HepG2 (cell line): ENCODE measurements around the gene ALDH3B2. TPM values are rescaled to one million over a fixed set of nuclear protein-coding genes. Genes with fewer than 3 reads are reported as not detected.

Experiments used
- CBX1 ChIP-seq: IDR thresholded peaks from one replicate; pipeline ENCODE4 v1.6.1; 2016; ENCODE audit warnings: antibody characterized with exemption, low read depth
- CTCF ChIP-seq: sonication (generic); formaldehyde crosslinking; IDR thresholded peaks from 2 replicates; pipeline ENCODE4 v1.5.0; 2020; ENCODE audit warnings: mild to moderate bottlenecking, missing genetic modification reagents, moderate library complexity
- FOXJ3 ChIP-seq: sonication (generic); formaldehyde crosslinking; IDR thresholded peaks from 2 replicates; pipeline ENCODE4 v1.4.0; 2020; ENCODE audit warnings: missing genetic modification reagents, mild to moderate bottlenecking, borderline replicate concordance
- IRX3 ChIP-seq: sonication (generic); formaldehyde crosslinking; IDR thresholded peaks from 2 replicates; pipeline ENCODE4 v1.8.1; 2023; ENCODE audit warnings: mild to moderate bottlenecking, low read depth, missing genetic modification reagents, borderline replicate concordance
- KDM5B ChIP-seq: sonication (generic); formaldehyde crosslinking; IDR thresholded peaks from 2 replicates; pipeline ENCODE4 v1.4.0; 2020; ENCODE audit warnings: missing genetic modification reagents, mild to moderate bottlenecking, borderline replicate concordance
- MED1 ChIP-seq: sonication (generic); formaldehyde crosslinking; IDR thresholded peaks from 2 replicates; pipeline ENCODE4 v1.4.0; 2020; ENCODE audit warnings: missing genetic modification reagents
- MYC ChIP-seq: sonication (generic); formaldehyde crosslinking; IDR thresholded peaks from 2 replicates; pipeline ENCODE4 v1.9.0; 2021; ENCODE audit warnings: missing genetic modification reagents, borderline replicate concordance
- RORA ChIP-seq: sonication (generic); formaldehyde crosslinking; IDR thresholded peaks from 2 replicates; pipeline ENCODE4 v1.5.0; 2020; ENCODE audit warnings: mild to moderate bottlenecking, missing genetic modification reagents, moderate library complexity
- SALL1 ChIP-seq: sonication (generic); formaldehyde crosslinking; IDR thresholded peaks from 2 replicates; pipeline ENCODE4 v1.8.0; 2022; ENCODE audit warnings: mild to moderate bottlenecking, missing genetic modification reagents
- TFDP1 ChIP-seq: IDR thresholded peaks from 2 replicates; pipeline ENCODE4 v1.6.1; 2016; ENCODE audit warnings: missing compliant biosample characterization, missing genetic modification reagents, borderline replicate concordance
- THAP11 ChIP-seq: IDR thresholded peaks from 2 replicates; pipeline ENCODE4 v1.6.1; 2016; ENCODE audit warnings: missing biosample characterization, missing genetic modification reagents
- XRCC5 ChIP-seq: fragments of 200-400 bp; formaldehyde crosslinking; optimal IDR thresholded peaks from 2 replicates; pipeline ENCODE3; 2017; ENCODE audit warnings: mild to moderate bottlenecking, low read length
- ZMYM4 ChIP-seq: sonication (generic); formaldehyde crosslinking; IDR thresholded peaks from 2 replicates; pipeline ENCODE4 v1.8.1; 2023; ENCODE audit warnings: mild to moderate bottlenecking, missing genetic modification reagents
- ZNF232 ChIP-seq: sonication (generic); formaldehyde crosslinking; IDR thresholded peaks from 2 replicates; pipeline ENCODE4 v1.4.0; 2020; ENCODE audit warnings: missing genetic modification reagents, borderline replicate concordance
- ZNF431 ChIP-seq: sonication (generic); formaldehyde crosslinking; IDR thresholded peaks from 2 replicates; pipeline ENCODE4 v1.9.0; 2022; ENCODE audit warnings: missing genetic modification reagents, low read depth, mild to moderate bottlenecking, borderline replicate concordance
- ZNF501 ChIP-seq: sonication (generic); formaldehyde crosslinking; IDR thresholded peaks from 2 replicates; pipeline ENCODE4 v1.5.1; 2020; ENCODE audit warnings: mild to moderate bottlenecking, moderate library complexity, missing genetic modification reagents
- ZNF644 ChIP-seq: IDR thresholded peaks from 2 replicates; pipeline ENCODE4 v1.6.1; 2016; ENCODE audit warnings: low read depth
- ZNF770 ChIP-seq: sonication (generic); formaldehyde crosslinking; IDR thresholded peaks from 2 replicates; pipeline ENCODE4 v1.5.0; 2020; ENCODE audit warnings: mild to moderate bottlenecking, missing genetic modification reagents
- ZNF773 ChIP-seq: sonication (generic); formaldehyde crosslinking; IDR thresholded peaks from 2 replicates; pipeline ENCODE4 v1.4.0; 2020; ENCODE audit warnings: missing genetic modification reagents, borderline replicate concordance
- ZSCAN31 ChIP-seq: sonication (generic); formaldehyde crosslinking; IDR thresholded peaks from 2 replicates; pipeline ENCODE4 v1.5.0; 2020; ENCODE audit warnings: low read depth, mild to moderate bottlenecking, missing genetic modification reagents
- polyA plus RNA-seq, 8 experiments: library from polyadenylated mRNA; depleted of rRNA in 3 of 8; stranded (reverse) in 7 of 8; unstranded in 1 of 8; fragments of >200 nt; fragmentation: Illumina TruSeq in 4 of 8; extraction: Trizol in 4 of 8; gene quantifications; 2 replicates each; pipeline versions ENCODE4 v1.2.1 to v1.2.3, GENCODE V29; 2011 to 2016; ENCODE audit warnings: low read depth in 4 of 8, missing spikeins in 1 of 8, mixed read lengths in 1 of 8; ENCODE audit not compliant: insufficient read depth in 1 of 8
- total RNA-seq, 5 experiments: library from RNA; depleted of rRNA; stranded (reverse); fragments of >200 nt; fragmentation: Illumina TruSeq; extraction: Trizol; gene quantifications; 2 replicates each; pipeline ENCODE4 v1.2.3, GENCODE V29; 2016; ENCODE audit warnings: low read depth in 1 of 5
- TF ChIP-seq, protein P1 (sequence below): IDR thresholded peaks from 2 replicates; pipeline ENCODE4 v1.6.1; 2018; ENCODE audit warnings: missing genetic modification reagents

ALDH3B2 gene
- total and polyA plus RNA-seq, 2 of the 13 experiments (the other 11 are each of a cell fraction or from before 2014, with no cell fraction given) = not detected

DNA sequence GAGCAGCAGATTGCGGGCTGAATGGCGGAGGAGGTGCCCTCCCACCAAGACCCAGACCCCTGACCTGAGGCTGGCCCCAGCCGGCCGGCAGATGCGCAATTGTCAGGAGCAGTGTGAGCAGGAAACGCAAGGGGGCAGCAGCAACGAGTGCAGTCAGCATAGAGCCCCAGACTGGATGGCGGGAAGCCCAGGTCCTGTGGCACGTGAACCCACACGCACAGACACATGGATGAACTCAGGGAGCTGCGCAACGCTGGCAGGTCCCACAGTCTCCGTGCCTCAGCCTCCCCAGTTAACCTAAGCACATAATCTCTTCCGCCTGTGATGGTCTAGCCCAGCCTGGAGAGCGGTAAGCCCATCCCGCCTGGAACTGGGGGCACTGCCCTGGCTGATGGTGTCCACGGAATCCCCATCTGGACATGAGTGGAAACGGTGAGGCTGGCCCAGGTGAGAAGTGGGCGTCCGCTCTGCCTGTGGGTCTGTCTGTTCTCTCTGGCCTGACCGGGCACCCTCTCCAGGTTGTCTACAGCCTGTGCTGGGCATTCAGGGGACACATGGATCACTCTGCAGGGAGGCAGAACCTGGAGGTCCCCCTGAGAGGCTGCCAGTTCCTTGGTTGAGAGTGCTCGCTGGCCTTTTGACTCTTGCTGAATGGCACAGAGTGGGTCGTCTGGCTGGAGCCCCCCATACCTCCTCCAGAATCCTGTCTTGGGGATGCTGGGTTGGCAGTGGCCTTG, 34.2 kb downstream of the ALDH3B2 start (continued):
- TF ChIP-seq ZNF770 (CRISPR knock-in tag) (no peak), ZNF431 (CRISPR knock-in tag) (0 out of 2 replicates have a peak, but pooled peaks have one; percentile 28), ZNF773 (0 out of 2 replicates have a peak, but pooled peaks have one; percentile 65), TFDP1 (CRISPR knock-in tag) (peak; percentile 96), ZSCAN31 (CRISPR knock-in tag) (peak; percentile 44; the same call in 1 of the 2 replicates), ZNF232 (CRISPR knock-in tag) (no peak), SALL1 (CRISPR knock-in tag) (peak; percentile 67), RORA (no peak), MYC (CRISPR knock-in tag) (peak; percentile 44; the same call in 1 of the 2 replicates), CTCF (CRISPR knock-in tag) (peak; percentile 84), ZNF501 (peak; percentile 32; the same call in 1 of the 2 replicates), ZMYM4 (CRISPR knock-in tag) (no peak; the same call in 1 of the 2 replicates), IRX3 (CRISPR knock-in tag) (peak; percentile 72; the same call in 1 of the 2 replicates), XRCC5 (peak; percentile 51), THAP11 (CRISPR knock-in tag) (no peak), FOXJ3 (no peak), KDM5B (peak; percentile 77; the same call in 1 of the 2 replicates), CBX1 (peak; percentile 67), ZNF644 (CRISPR knock-in tag) (no peak), MED1 (no peak)
- TF ChIP-seq, protein P1, sequence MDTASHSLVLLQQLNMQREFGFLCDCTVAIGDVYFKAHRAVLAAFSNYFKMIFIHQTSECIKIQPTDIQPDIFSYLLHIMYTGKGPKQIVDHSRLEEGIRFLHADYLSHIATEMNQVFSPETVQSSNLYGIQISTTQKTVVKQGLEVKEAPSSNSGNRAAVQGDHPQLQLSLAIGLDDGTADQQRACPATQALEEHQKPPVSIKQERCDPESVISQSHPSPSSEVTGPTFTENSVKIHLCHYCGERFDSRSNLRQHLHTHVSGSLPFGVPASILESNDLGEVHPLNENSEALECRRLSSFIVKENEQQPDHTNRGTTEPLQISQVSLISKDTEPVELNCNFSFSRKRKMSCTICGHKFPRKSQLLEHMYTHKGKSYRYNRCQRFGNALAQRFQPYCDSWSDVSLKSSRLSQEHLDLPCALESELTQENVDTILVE (CRISPR knock-in tag) = 0 out of 2 replicates have a peak, but pooled peaks have one; percentile 23
